ELF-1 (cell line): ENCODE data around the gene UNC13C.
"Not testable (repeated sequence)": the region's sequence is repeated elsewhere in the genome, so short reads cannot be mapped to it uniquely, and the experiment has no call there.

ENCODE experiments used
- DNase-seq: peaks from one replicate; pipeline ENCODE4 v3.0.0-alpha.2; 2016; ENCODE audit warnings: low read depth, low spot score

The UNC13C gene

GRCh38 chr15:54298396-54298795, 320.2 kb downstream of the UNC13C start:
- DNase-seq, result no peak

- no peak for DNase-seq
Observed at GRCh38 chr15:54304321-54304720, 326.1 kb downstream of the UNC13C start.

GRCh38 chr15:54305138-54305537, 326.9 kb downstream of the UNC13C start:
- DNase-seq, result no peak

GRCh38 chr15:54307252-54307902, 329.1 kb downstream of the UNC13C start:
- DNase-seq, result no peak

- DNase-seq, result no peak
Observed at GRCh38 chr15:54307926-54308325, 329.7 kb downstream of the UNC13C start.

GRCh38 chr15:54312528-54312927, 334.3 kb downstream of the UNC13C start:
- DNase-seq, result no peak

- DNase-seq, result no peak
Observed at GRCh38 chr15:54321426-54321825, 343.2 kb downstream of the UNC13C start.

GRCh38 chr15:54322341-54322740, 344.1 kb downstream of the UNC13C start:
- DNase-seq, result no peak

GRCh38 chr15:54345301-54345700, 367.1 kb downstream of the UNC13C start:
- no peak for DNase-seq

- DNase-seq, result no peak
Observed at GRCh38 chr15:54345827-54346226, 367.6 kb downstream of the UNC13C start.

GRCh38 chr15:54347082-54347827, 369.0 kb downstream of the UNC13C start:
- no peak for DNase-seq

- DNase-seq, result no peak
Observed at GRCh38 chr15:54353726-54354125, 375.5 kb downstream of the UNC13C start.

- no peak for DNase-seq
Observed at GRCh38 chr15:54354341-54354740, 376.1 kb downstream of the UNC13C start.

GRCh38 chr15:54364961-54365360, 386.7 kb downstream of the UNC13C start:
- DNase-seq, result no peak

GRCh38 chr15:54373332-54373731, 395.1 kb downstream of the UNC13C start:
- DNase-seq, result no peak

GRCh38 chr15:54374184-54374952, 396.1 kb downstream of the UNC13C start:
- no peak for DNase-seq

GRCh38 chr15:54387799-54388198, 409.6 kb downstream of the UNC13C start:
- DNase-seq, result no peak

GRCh38 chr15:54388746-54389145, 410.5 kb downstream of the UNC13C start:
- DNase-seq, result no peak

- no peak for DNase-seq
Observed at GRCh38 chr15:54410481-54410880, 432.2 kb downstream of the UNC13C start.

GRCh38 chr15:54424171-54424570, 445.9 kb downstream of the UNC13C start:
- no peak for DNase-seq

GRCh38 chr15:54428596-54428995, 450.4 kb downstream of the UNC13C start:
- DNase-seq, result no peak

- DNase-seq, result not testable (repeated sequence)
Observed at GRCh38 chr15:54450288-54450687, 472.0 kb downstream of the UNC13C start.

GRCh38 chr15:54456413-54456812, 478.2 kb downstream of the UNC13C start:
- DNase-seq, result no peak
